Ascending aorta (tissue), 2 donors: ENCODE results near the gene RPS6KA2. TPM values are rescaled to one million over a fixed set of nuclear protein-coding genes. Genes with fewer than 3 reads are reported as not detected.
"Not testable (repeated sequence)": the region's sequence is repeated elsewhere in the genome, so short reads cannot be mapped to it uniquely, and the experiment has no call there.

Source experiments
- DNase-seq, 2 donors: peaks; one replicate each; pipeline ENCODE4 v3.0.0-alpha.2; 2019; ENCODE audit warnings: low spot score in 2 of 2
- H3K27ac ChIP-seq, 2 donors: fragments of 200-600 bp; sonication (generic); one replicate each; pipeline ENCODE4 v1.5.1; 2016 to 2017; ENCODE audit warnings: mild to moderate bottlenecking in 1 of 2
- H3K27me3 ChIP-seq: fragments of 200-600 bp; sonication (generic); one replicate; pipeline ENCODE4 v1.5.1; 2017
- H3K36me3 ChIP-seq, 2 donors: fragments of 200-600 bp; sonication (generic); one replicate each; pipeline ENCODE4 v1.5.1; 2016
- H3K4me1 ChIP-seq, 2 donors: fragments of 200-600 bp; sonication (generic); one replicate each; pipeline ENCODE4 v1.5.1; 2016 to 2017; ENCODE audit warnings: mild to moderate bottlenecking in 1 of 2
- H3K4me3 ChIP-seq, 2 donors: fragments of 200-600 bp; sonication (generic); one replicate each; pipeline ENCODE4 v1.5.1; 2016 to 2017; ENCODE audit warnings: mild to moderate bottlenecking in 1 of 2
- H3K9me3 ChIP-seq, 2 donors: fragments of 200-600 bp; sonication (generic); one replicate each; pipeline ENCODE4 v1.5.1; 2016
- CTCF ChIP-seq, 3 experiments: fragments of 200-600 bp in 2 of 3; fragments of 450-650 bp in 1 of 3; sonication (generic) in 2 of 3; IDR thresholded peaks; one replicate each; pipeline ENCODE4 v1.5.1; 2016 to 2019; ENCODE audit warnings: antibody characterized with exemption in 3 of 3, mild to moderate bottlenecking in 1 of 3, moderate library complexity in 1 of 3
- intact Hi-C: fragments of 100-400 bp; cut with DNase I; formaldehyde crosslinking; loops from one replicate; pipeline ENCODE4 v1.15.1; 2023
- total RNA-seq: library from RNA; depleted of rRNA; stranded (reverse); fragments of >200 nt; gene quantifications from one replicate; pipeline ENCODE4 v1.1.0, GENCODE V29; 2016

Gene RPS6KA2
- total RNA-seq, 1 donor from 2014 or later = 196 TPM

- no peak overlapping the region for H3K4me3 ChIP-seq
- TF ChIP-seq CTCF (IDR thresholded peaks at IDR 0.05) = no peak
- H3K27me3 ChIP-seq = no peaks in the 10 kb centered on the region
- intact Hi-C loops = no loop called here
- H3K9me3 ChIP-seq = no peaks in the 10 kb centered on the region
- peaks cover 4 to 5% of the 10 kb centered on the region in 2 donors for H3K36me3 ChIP-seq
- H3K27ac ChIP-seq = no peak overlapping the region
- peaks cover 0 to 6% of the 10 kb centered on the region in 2 donors for H3K4me1 ChIP-seq
- DNase-seq = no peak
These were observed 257.3 kb downstream of the RPS6KA2 start for GRCh38 chr6:166369782-166370181.

GRCh38 chr6:166366921-166367320 is 260.1 kb downstream of the RPS6KA2 start:
- TF ChIP-seq CTCF (IDR thresholded peaks at IDR 0.05) = no peak
- no peak overlapping the region for H3K27ac ChIP-seq
- intact Hi-C loops = no loop called here
- no peaks in the 10 kb centered on the region for H3K27me3 ChIP-seq
- H3K4me1 ChIP-seq = peaks cover 0 to 9% of the 10 kb centered on the region in 2 donors
- peaks cover 4 to 5% of the 10 kb centered on the region in 2 donors for H3K36me3 ChIP-seq
- H3K9me3 ChIP-seq = no peaks in the 10 kb centered on the region
- H3K4me3 ChIP-seq = no peak overlapping the region
- DNase-seq = no peak

GRCh38 chr6:166365806-166366205 is 261.2 kb downstream of the RPS6KA2 start:
- no peak for DNase-seq
- TF ChIP-seq CTCF (IDR thresholded peaks at IDR 0.05) = no peak
- Histone ChIP-seq H3K27me3 (no peaks in the 10 kb centered on the region), H3K4me3 (no peak overlapping the region), H3K36me3 (peaks cover 4 to 5% of the 10 kb centered on the region in 2 donors), H3K27ac (peak overlapping the region; percentile 58 to 81), H3K9me3 (no peaks in the 10 kb centered on the region), H3K4me1 (peaks cover 0 to 9% of the 10 kb centered on the region in 2 donors)
- intact Hi-C loops = no loop called here

- intact Hi-C loops = no loop called here
- DNase-seq = no peak
- Histone ChIP-seq H3K27ac (peak overlapping the region; percentile 81), H3K9me3 (no peaks in the 10 kb centered on the region), H3K36me3 (peaks cover 4 to 5% of the 10 kb centered on the region in 2 donors), H3K27me3 (no peaks in the 10 kb centered on the region), H3K4me3 (peak overlapping the region in 1 of 2 donors; percentile 40), H3K4me1 (peaks cover 0 to 9% of the 10 kb centered on the region in 2 donors)
- no peak for TF ChIP-seq CTCF (IDR thresholded peaks at IDR 0.05)
These were observed 261.8 kb downstream of the RPS6KA2 start for GRCh38 chr6:166365221-166365620.

- TF ChIP-seq CTCF (IDR thresholded peaks at IDR 0.05) = no peak
- peaks cover 0 to 9% of the 10 kb centered on the region in 2 donors for H3K4me1 ChIP-seq
- peak overlapping the region; percentile 81 for H3K27ac ChIP-seq
- peaks cover under 1 to 4% of the 10 kb centered on the region in 2 donors for H3K36me3 ChIP-seq
- intact Hi-C loops = loop anchor here (1.0 kb wide), 2 partner anchors 19 to 22 kb away; partner anchors contain the start of gene SFT2D1
- H3K4me3 ChIP-seq = peak overlapping the region in 1 of 2 donors; percentile 40
- H3K9me3 ChIP-seq = no peaks in the 10 kb centered on the region
- peak; percentile 20 to 81 for DNase-seq
- H3K27me3 ChIP-seq = no peaks in the 10 kb centered on the region
These were observed 262.6 kb downstream of the RPS6KA2 start for GRCh38 chr6:166364456-166364855.

- H3K36me3 ChIP-seq, H3K27me3 ChIP-seq, H3K27ac ChIP-seq, DNase-seq, intact Hi-C loops, H3K4me3 ChIP-seq, H3K4me1 ChIP-seq, H3K9me3 ChIP-seq: not testable (repeated sequence)
These were observed 264.6 kb downstream of the RPS6KA2 start for GRCh38 chr6:166362427-166362826.
